HG03575 (cell line): ENCODE measurements around the gene RFNG.

Experiments
- ATAC-seq: cut with Tn5 transposase; IDR thresholded peaks from one replicate; pipeline ENCODE4 v1.9.1; 2021; ENCODE audit not compliant: unreplicated experiment, insufficient number of reproducible peaks, low FRiP score; ENCODE audit errors: extremely low read depth

Gene RFNG, protein sequence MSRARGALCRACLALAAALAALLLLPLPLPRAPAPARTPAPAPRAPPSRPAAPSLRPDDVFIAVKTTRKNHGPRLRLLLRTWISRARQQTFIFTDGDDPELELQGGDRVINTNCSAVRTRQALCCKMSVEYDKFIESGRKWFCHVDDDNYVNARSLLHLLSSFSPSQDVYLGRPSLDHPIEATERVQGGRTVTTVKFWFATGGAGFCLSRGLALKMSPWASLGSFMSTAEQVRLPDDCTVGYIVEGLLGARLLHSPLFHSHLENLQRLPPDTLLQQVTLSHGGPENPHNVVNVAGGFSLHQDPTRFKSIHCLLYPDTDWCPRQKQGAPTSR

DNA sequence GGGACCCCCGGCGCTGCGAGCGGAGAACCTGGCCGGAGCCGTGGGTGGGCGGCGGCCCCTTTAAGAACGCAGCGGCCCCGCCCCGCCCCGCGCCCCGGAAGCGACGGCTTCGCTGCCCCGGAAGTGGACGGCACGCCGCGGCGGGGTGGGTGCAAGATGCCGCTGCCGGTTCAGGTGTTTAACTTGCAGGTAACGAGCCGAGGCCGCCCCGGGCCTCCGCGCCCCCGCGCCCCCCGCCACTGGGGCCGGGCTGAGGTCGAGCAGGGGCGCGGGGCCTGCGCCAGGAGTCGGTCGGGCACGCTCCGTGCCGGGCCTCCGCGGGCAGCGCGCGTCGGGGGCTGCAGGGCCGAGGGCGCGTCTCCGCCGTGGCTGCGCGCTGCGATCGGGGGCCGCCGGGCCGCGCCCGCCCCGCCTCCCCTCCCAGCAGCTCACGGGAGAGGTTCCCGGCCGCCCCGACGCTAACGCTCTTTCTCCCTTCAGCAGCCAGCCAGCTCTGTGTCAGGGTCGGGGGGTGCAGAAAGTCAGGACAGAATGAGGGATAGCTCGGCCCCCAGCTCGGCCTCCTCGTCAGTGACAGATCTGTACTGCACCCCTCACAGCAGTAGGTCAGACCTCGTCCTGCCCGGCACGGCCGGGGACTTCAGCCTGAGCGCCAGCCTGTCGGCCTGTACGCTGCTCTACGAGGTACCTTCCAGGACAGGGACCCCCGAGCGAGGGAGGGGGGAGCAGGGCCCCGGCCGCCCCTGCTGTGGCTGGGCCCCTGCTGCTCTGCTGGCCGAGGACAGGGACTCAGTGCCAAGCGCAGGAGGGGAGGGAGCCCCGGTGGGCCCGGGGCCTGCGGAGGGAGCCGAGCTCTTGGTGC, at the start of gene RFNG, which contains the start of gene GPS1:
RFNG (minus strand) TSS at position 36 of the 862 bp plus-strand sequence. CDS start 45 bp downstream, outside the sequence.
GPS1 (plus strand) TSS at position 123 of the 862 bp plus-strand sequence; CDS start at position 157, 34 bp downstream.
- ATAC-seq, result no peak

DNA sequence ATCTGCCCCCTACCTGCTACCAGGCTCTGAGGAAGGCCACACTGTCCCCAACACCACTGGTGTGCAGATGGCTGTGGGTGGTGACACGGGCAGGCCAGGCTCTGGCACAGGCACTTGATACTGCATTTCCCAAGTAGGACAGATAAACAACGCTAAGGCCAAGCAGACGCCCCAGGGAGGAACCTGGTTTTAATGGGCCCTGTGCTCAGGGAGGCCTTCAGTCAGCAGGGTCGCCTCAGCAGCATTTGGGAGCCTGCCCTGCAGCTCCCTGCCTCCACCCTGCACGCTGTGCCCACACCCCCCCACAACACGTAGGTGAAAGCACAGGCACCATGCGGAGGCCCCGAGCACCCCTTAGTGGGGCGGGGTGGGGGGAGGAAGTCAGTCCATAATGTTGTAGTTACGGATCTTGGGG, 49.7 kb upstream of the RFNG start:
- ATAC-seq, result no peak

DNA sequence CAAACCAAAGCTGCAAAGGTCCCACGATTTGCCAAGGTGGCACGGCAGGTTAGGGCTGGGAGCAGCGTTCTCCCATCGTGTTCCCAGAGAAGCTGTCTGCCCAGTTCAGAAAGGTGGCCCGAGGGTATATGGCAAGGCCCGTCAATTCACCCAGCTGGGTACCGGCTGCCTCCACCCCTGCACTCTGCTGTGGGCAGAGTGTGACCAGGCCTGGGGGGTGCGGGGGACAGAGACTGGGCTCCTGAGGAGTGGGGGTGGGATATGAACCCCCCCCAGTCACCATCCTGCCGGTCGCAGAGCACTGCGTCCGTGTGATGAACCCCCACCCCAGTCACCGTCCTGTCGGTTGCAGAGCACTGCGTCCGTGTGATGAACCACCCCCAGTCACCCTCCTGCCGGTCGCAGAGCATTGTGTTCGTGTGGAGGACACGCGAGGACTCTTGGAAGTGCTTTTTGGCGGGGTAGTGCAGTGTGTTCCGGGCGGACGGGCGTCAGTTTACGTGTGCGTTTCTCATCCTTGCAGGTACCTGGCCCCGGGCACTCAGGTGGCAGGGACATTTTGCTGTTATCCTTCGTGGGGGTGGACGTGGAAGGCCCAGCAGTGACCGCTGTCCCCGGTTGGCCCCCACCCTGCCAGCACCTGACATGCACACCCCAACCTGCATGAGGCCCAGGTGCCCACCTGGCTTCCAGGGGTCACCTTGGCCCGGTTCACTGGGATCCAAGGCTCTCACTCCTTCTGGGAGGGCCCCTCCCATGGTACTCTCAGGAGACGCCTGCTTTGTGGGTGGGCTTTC, 49.1 kb upstream of the RFNG start:
- no peak for ATAC-seq

GRCh38 chr17:82098939-82099763, 47.5 kb upstream of the RFNG start:
- ATAC-seq, result peak; percentile 7

GRCh38 chr17:82098169-82098938, 46.7 kb upstream of the RFNG start, which contains the start of gene FASN:
TSS of gene FASN (minus strand) at chr17:82098236. CDS start at chr17:82096445, 1,791 bp downstream.
- ATAC-seq, result peak; percentile 31

GRCh38 chr17:82097919-82098168, 46.2 kb upstream of the RFNG start:
- no peak for ATAC-seq

DNA sequence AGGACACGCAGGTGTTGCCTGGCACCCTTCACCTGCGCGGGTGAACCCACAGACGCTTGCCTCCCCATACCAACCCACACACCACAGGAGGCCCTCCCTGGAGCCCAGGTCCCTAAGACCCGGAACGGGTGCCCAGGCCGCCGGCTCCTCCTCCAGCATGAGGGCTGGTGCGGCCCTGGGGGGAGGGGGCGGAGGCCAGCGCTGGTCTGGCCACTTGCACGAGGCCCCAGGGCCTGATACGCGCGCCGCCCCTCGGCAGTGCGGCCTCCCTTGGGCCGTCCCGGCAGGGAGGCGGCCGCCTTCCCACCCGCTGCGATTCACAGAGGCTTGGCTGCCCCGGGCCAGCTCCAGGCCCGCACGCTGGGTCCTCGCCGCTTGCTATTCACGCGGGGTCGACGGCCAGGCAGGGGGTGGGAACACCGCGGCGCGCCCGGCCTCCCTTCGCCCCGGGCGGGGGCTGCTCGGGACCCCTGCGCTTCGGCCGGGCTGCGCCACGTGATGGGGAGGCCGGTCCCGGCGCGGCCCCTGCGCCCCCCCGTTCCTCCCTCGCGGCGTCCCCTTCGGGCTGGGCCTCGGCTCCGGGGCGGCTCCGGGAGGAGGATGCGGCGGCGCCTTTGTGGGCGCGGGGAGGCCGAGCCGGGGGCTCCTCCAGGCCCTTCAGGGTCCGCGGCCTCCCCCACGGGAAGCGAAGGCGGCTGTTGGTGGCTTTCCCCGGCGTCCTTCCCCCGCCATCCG, 45.7 kb upstream of the RFNG start:
- no peak for ATAC-seq

- ATAC-seq, result no peak
Observed at GRCh38 chr17:82096709-82097183, 45.1 kb upstream of the RFNG start.

GRCh38 chr17:82095777-82096708, 44.4 kb upstream of the RFNG start:
- no peak for ATAC-seq

DNA sequence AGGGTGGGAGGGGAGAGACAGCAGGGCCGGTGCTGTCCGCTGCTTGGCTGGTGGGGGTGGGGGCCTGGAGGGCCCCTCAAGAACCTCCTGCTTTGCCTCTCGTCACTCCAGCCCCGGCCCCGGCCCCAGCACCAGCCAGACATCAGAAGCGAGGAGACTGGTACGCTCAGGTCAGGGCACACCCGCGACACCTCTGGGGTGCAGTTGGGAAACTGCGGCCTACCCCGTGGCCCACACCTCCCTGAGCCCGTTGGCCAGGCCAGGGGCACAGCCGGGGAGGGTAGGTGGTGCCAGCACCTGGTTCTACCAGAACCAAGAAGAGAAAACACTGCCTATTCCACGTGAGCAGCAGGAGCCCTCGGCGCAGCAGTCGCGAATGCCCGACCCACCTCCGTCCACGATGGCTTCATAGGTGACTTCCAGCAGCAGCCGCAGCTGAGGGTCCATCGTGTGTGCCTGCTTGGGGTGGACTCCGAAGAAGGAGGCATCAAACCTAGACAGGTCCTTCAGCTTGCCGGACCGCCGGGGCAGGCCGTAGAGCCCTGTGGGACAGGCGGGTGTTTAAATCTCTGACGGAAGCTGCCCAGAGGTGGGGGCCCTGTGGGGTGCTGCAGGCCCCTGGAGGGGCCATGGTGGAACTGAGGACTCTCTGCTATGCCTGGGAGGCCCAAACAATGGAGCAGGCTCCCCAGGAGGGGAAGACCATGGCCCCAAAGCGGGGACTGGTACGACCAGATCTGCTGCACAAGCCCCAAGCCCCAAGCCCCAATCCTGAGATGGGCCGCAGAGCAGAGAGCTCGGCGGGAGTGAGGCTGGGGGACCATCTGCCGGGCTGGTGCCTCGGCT, 43.5 kb upstream of the RFNG start:
- ATAC-seq, result no peak

GRCh38 chr17:82092995-82093751, 41.6 kb upstream of the RFNG start:
- ATAC-seq, result no peak

DNA sequence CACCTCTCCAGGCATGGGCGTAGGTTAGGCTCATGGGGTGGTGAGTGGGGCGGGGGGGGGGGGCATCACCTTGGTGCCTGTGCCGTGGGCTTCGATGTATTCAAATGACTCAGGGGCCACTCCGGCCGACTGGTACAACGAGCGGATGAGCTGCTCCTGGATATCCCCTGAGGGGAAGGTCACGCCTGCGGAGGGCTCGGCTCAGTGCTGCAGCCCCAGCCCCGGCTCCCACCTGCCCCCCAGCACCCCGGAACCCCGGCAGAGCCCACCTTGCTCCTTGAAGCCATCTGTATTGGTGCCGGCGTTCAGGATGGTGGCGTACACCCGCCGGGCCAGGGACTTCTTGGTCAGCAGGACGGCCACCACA, 41.0 kb upstream of the RFNG start:
- no peak for ATAC-seq

- no peak for ATAC-seq
Observed at GRCh38 chr17:82092094-82092586, 40.5 kb upstream of the RFNG start.

DNA sequence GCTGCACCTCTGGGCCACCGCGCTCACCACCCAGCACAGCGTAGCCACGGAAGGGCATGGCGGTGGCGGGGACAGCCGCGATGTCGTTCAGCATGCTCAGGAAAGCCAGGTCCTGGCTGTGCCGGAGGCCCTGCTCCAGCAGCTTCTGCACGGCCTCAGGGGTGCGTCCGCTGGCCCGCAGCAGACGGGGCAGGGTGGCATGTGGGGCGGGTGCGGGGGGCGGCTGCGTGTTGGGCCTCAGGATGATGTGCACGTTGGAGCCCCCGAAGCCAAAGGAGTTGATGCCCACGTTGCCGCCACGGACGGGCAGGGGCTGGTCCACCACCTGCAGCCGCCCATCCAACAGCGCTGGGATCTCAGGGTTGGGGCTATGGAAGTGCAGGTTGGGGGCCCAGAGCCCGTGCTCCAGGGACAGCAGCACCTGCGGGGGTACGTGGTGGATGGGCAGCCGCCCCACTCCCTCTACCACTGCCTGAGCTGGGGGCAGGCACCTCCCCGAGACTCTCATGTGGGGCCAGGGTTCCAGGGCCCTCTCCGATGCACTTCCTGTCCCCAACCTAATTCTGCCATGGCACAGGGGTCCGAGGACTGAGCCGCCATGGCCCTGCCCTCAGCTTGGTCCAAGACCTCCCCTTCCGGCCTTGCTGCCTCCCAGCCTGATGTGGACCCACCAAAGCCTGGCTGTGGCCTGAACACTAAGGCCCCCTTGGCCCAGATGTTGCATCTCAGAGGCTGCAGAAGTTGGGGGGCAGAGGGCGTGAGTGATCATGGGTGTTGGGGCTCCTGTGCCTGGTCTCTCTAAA, 39.9 kb upstream of the RFNG start:
- no peak for ATAC-seq
